Mucosa of descending colon (tissue), 3 donors: ENCODE measurements around the gene ARHGEF10L. TPM values are rescaled to one million over a fixed set of nuclear protein-coding genes. Genes with fewer than 3 reads are reported as not detected.

Source experiments
- ATAC-seq: fragments of 200-7000 bp; cut with Tn5 transposase; one replicate; pipeline ENCODE4 v1.9.1; 2020; ENCODE audit warnings: mild to moderate bottlenecking, moderate library complexity
- DNase-seq, 3 donors: peaks; one replicate each; pipeline ENCODE4 v3.0.0-alpha.2; 2020
- H3K36me3 ChIP-seq: fragments of 200-600 bp; one replicate; pipeline ENCODE4 v1.8.0; 2021; ENCODE audit warnings: low read depth, mild to moderate bottlenecking
- H3K4me1 ChIP-seq: fragments of 200-600 bp; one replicate; pipeline ENCODE4 v1.8.0; 2021; ENCODE audit warnings: low read depth, mild to moderate bottlenecking
- H3K4me3 ChIP-seq: fragments of 200-600 bp; one replicate; pipeline ENCODE4 v1.8.0; 2021; ENCODE audit warnings: mild to moderate bottlenecking
- H3K9me3 ChIP-seq: fragments of 200-600 bp; one replicate; pipeline ENCODE4 v1.8.0; 2021; ENCODE audit warnings: mild to moderate bottlenecking
- CTCF ChIP-seq: fragments of 200-600 bp; IDR thresholded peaks from one replicate; pipeline ENCODE4 v1.8.0; 2022; ENCODE audit warnings: antibody characterized with exemption, mild to moderate bottlenecking
- intact Hi-C, 2 donors: fragments of 100-400 bp; cut with DNase I in 1 of 2; cut with micrococcal nuclease in 1 of 2; formaldehyde crosslinking; loops; one replicate each; pipeline versions ENCODE4 v1.11.0 to v1.11.1; 2022; cut with DNase I, micrococcal nuclease
- total RNA-seq, 3 donors: library from RNA; stranded (reverse); fragmentation: NEBNext Ultra II Directional in 2 of 3; extraction: Animal tissue kit (Norgen Biotek cat#: 25700) in 2 of 3; gene quantifications; one replicate each; pipeline versions ENCODE4 v1.2.1 to v1.2.4, GENCODE V29; 2021 to 2023
- donor health status: DM: no; HTN: no; CAD: no; lungs with moderate emphysema.
- donor health status: DM: no; HTN: no; CAD: no.
- donor health status: DM: no; HTN: yes; CAD: no.

ARHGEF10L gene
- total RNA-seq, 3 donors from 2014 or later: 87.6 to 146 (median 144) TPM

- no peak for TF ChIP-seq CTCF
- Histone ChIP-seq H3K36me3 (peaks cover 6% of the 10 kb centered on the region), H3K4me3 (no peak overlapping the region), H3K9me3 (no peaks in the 10 kb centered on the region), H3K4me1 (no peaks in the 10 kb centered on the region)
- intact Hi-C loops: no loop called here
- no peak for ATAC-seq
- DNase-seq: no peak
These were observed 91.5 kb downstream of the ARHGEF10L start for GRCh38 chr1:17630986-17631385.

DNA sequence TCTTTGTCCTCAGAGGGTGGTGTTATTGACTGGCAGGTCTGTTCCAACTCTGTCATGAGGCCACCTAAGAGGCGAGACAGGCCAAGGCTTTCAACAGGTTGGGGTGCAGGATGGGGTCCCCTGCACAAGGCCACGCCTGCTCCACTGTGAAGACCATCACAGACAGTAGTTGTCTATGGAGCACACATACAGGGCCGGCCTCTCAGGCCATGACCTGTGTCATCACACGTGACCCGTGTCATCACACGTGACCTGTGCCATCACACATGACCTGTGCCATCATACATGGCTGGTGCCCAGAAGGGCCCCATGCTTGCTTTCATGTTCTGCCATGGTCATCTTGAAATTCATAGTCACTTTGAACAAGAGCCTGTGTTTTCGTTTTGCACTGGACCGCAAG is 91.9 kb downstream of the ARHGEF10L start:
- DNase-seq (no peak), ATAC-seq (no peak)
- TF ChIP-seq CTCF: no peak
- Histone ChIP-seq H3K4me3 (no peak overlapping the region), H3K36me3 (peaks cover 6% of the 10 kb centered on the region), H3K9me3 (no peaks in the 10 kb centered on the region), H3K4me1 (no peaks in the 10 kb centered on the region)
- intact Hi-C loops: no loop called here

GRCh38 chr1:17632106-17632505 is 92.6 kb downstream of the ARHGEF10L start:
- ATAC-seq: no peak
- Histone ChIP-seq H3K9me3 (no peaks in the 10 kb centered on the region), H3K4me3 (no peak overlapping the region), H3K36me3 (no peaks in the 10 kb centered on the region), H3K4me1 (no peaks in the 10 kb centered on the region)
- intact Hi-C loops: no loop called here
- TF ChIP-seq CTCF: no peak
- DNase-seq: no peak

- intact Hi-C loops: no loop called here
- Histone ChIP-seq H3K4me1 (no peaks in the 10 kb centered on the region), H3K36me3 (no peaks in the 10 kb centered on the region), H3K9me3 (no peaks in the 10 kb centered on the region), H3K4me3 (no peak overlapping the region)
- DNase-seq (no peak), ATAC-seq (no peak)
- TF ChIP-seq CTCF: no peak
These were observed 93.2 kb downstream of the ARHGEF10L start for GRCh38 chr1:17632541-17633184.

DNA sequence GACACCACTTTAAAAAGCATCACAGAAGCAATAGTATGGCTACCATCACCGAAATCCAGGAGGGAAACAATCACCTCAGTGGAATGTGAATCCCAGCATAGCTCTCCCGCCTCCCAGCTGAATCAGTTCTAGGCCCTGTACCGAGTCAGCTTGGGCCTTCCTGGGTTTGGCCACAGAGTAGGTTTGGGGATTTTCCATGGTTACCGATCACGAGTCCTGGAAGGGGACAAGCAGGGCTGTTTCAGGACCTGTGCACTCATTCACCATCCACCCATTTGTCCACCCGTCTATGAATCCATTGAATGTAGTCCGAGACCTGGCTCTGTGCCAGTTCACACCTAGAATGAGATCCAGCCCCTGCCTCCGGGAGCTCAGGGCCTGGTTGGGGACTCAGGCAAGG is 94.2 kb downstream of the ARHGEF10L start:
- intact Hi-C loops: no loop called here
- H3K9me3 ChIP-seq: no peaks in the 10 kb centered on the region
- no peak for TF ChIP-seq CTCF
- no peak for DNase-seq
- H3K36me3 ChIP-seq: peaks cover 9% of the 10 kb centered on the region
- ATAC-seq: no peak
- H3K4me1 ChIP-seq: no peaks in the 10 kb centered on the region
- H3K4me3 ChIP-seq: no peak overlapping the region

DNA sequence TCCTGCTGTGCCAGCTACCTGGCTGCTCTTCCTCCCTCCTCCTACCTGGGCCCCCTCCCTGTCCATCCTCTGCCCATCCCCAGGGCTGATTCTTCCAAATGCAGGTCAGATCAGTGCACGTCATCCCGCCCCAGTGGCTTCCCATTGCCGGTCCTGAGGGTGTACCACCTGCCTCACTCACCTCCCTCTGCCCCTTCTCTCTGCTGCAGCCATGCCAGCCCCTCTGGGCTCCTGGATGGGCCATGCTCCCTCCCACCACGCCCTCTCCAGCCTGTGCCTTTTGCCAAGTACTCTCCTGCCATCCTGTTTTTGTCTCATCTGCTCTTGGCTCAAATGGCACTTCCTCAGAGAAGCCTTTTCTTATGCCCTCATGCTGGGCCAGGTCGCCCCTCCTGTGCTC is 95.8 kb downstream of the ARHGEF10L start:
- intact Hi-C loops: no loop called here
- no peak for ATAC-seq

More for the DNA sequence above, 95.8 kb downstream of the ARHGEF10L start:
- no peaks in the 10 kb centered on the region for H3K9me3 ChIP-seq
- H3K36me3 ChIP-seq: peaks cover 20% of the 10 kb centered on the region
- no peak for DNase-seq
- no peak overlapping the region for H3K4me3 ChIP-seq
- TF ChIP-seq CTCF: no peak
- no peaks in the 10 kb centered on the region for H3K4me1 ChIP-seq
